ENCODE data around the gene SNRPD2.

The SNRPD2 gene

DNA sequence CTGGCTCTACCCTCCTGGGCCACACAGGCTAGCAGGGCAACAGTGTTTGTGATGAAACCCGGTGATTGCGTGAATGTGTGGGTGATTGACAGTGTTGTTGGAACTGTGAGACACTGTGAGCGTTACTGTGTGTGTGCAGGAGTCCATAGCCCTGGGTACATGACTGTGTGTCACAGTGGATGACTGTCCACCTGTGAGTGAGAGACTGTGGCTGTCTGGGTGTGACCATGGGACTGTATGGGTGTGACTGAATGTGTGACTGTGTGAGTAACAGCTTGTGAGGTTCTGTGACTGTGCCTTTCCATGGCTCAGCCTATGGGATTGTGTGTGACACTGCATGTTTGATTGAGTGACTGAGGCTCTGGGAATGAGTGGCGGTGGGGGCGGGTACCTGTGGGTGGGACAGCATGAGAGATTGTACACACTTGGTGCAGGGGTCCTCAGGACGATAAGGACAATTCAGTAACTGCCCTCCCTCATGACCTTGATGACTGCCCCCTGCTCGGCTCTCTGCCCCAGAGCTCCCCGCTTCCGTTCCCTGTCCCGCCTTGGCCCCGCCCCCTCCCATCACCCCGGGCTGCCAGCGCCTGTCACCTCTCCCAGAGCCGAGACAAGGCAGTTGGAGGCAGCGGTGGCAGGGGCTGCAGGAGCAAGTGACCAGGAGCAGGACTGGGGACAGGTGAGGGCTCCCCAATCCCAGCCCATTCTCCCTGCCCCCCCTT is 24.0 kb downstream of the SNRPD2 start, which contains the start of gene GIPR:
Gene GIPR, plus strand, starts transcription at position 602 of the 722 bp plus-strand sequence. CDS start 1,300 bp downstream, outside the sequence.
- peak in 38 of 42 donors; percentile 19 to 71 (median 44) for DNase-seq
- intact Hi-C loops (cut with DNase I) = no loop called here

DNA sequence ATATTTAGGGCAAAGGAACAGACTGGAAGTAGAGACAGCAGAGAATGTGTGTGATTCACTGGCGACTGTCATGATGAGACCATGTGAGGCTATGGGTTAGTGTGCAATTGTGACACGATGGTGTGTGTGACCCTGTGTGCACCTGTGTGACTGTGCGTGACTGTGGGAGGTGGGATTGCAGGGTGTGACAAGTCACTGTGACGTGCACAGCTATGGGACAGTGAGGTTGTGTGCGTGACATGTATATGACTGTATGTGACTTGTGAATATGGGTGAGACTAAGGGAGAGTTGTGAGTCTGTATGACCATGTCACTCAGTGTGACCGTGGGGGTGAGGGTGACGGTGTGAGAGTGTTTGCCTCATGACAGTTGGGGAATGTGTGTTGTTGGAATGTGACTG is 27.2 kb downstream of the SNRPD2 start:
- intact Hi-C loops (cut with DNase I) = no loop called here
- DNase-seq = no peak

DNA sequence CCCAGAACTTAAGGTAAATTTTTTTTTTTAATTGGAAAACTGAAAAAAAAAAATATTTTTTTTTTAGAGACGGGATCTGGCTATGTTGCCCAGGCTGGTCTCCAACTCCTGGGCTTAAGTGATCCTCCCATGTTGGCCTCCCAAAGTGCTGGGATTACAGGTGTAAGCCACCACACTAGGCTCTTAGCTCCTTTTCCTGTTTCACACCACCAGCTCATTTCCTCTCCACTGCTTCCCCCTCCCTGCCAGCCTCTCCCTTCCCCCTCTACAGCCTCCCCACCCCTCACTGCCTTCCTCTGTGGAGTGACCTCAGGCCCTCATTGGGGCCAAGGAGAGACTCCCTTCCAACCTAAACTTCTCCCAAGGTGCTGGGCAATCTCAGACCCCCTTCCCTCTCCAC is 28.0 kb downstream of the SNRPD2 start:
- intact Hi-C loops (cut with DNase I) = no loop called here
- no peak for DNase-seq

DNA sequence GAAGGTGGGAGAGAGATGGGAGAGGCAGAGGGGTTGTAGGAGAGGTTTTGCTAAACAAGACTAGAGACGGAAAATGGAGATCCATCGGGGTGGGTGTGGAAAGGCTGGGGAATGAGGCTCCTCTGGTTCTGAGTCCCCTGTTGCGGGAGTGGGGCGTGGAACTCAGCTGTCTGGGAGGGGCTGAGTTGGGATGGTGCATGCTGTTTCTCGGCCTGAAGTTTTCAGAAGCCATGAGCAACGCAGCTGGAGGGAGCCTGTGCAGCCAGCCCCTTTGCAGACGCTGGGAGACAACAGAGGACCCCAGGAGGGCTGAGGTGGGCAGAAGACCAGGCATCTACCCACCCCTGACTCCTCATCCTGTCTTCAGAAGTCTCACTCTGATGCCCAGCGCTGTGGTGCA is 31.1 kb downstream of the SNRPD2 start:
- intact Hi-C loops (cut with DNase I) = no loop called here
- DNase-seq = no peak

DNA sequence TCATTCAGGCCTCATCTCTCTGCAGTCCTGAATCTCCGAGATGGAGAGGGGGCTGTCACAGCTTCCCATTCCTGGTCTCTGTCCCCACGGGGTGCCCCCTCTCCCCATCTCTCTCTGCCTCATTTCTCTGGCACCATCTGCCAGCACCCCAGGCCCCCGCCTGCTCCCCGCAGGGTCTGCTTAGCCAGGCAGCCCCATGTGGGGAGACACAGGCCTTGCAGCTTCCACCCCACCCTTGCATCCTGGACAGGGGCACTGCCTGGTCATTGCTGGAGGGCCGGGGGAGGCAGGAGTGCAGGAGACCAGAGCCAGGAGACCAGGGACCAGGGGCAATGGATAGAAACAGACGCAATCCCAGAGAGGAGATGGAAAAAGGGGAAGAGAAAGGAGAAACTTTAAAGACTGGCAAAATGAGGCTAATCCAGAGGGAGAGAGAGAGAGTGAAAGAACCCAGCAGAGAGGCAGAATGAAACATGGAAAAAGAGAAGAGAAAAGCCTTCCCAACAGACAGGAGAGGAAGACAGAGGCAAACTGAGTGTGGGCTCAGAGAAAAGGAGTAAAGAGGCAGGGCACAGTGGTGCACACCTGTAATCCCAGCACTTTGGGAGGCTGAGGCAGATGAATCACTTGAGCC is 32.5 kb downstream of the SNRPD2 start:
- DNase-seq = no peak

DNA sequence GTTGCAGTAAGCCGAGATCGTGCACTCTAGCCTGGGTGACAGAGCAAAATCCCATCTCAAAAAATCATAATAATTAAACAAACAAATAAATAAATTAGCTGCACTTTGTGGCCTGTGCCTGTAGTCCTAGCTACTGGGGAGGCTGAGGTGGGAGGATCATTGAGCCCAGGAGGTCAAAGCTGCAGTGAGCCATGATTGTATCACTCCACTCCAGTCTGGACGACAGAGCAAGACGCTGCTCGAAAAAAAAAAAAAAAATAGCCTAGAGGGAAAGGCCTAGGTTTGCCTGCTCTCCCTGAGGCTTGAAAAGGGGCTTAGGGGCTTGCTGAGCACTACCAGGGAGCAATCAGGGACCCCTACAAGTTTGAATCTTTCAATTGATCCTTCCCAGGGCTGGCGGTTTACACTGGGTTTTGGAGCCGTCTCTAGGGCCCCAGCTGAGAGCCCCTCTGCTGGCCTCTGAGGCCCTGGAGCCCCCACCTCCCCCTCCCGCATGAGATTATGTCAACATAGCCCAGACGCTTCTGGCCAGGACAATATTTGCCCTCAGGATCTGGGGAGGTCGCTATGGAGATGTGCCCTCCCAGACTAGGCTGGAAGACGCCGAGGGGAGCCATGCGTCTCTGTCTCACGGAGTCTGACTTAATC is 34.1 kb downstream of the SNRPD2 start:
- DNase-seq = no peak
- intact Hi-C loops (cut with DNase I) = no loop called here

More for the DNA sequence above, 32.5 kb downstream of the SNRPD2 start:
- intact Hi-C loops (cut with DNase I) = no loop called here

DNA sequence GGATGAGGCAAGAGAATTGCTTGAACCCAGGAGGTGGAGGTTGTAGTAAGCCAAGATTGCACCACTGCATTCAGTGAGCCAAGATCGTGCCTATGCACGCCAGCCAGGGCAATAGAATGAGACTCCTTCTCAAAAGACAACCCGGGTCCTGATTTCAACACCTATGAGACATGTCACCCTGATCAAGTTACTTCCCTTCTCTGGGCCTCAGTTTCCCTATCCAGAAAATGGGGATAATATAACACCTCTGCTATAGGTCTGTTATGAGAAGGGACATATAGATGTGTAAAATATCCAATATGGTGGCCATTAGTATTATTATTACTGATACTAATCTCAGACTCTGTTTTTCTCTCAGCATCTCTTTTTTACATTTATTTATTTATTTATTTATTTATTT is 36.7 kb downstream of the SNRPD2 start:
- intact Hi-C loops (cut with DNase I) = no loop called here
- no peak for DNase-seq

DNA sequence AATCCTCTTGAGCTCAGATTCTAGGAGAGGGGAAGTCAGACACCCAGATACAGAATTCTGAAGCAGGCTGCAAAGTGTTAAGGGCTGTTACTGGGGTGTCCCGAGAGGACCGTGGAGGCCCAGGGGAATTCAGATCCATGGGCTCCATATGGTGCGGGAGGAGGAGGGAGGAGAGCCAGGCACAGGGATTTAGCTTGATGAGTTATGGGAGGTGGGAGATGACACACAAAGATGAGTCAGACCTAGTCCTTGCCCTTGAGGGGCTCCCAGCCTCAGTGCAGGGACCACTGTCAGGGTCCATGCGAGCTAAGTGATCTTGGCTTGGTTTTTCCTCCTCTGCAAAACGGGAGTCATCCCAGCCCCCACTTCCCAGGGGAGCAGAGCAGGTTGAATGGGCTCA is 38.1 kb downstream of the SNRPD2 start:
- no peak for DNase-seq
- intact Hi-C loops (cut with DNase I) = no loop called here

DNA sequence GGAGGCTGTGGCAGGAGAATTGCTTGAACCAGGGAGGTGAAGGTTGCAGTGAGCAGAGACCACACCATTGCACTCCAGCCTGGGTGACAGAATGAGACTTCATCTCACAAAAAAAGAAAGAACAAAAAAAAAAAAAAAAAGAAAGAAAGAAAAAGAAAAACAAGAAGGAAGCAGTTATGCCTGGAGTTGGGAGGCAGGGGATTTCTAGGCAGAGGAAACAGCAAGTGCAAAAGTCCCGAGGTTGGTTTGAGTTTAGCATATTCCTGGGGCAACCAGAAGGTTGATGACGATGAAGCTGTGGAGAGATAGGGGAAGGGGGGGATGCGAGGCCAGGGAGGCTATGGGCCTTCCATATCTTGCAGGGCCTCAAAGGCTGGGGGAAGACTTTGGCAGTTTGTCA is 41.0 kb downstream of the SNRPD2 start:
- DNase-seq = no peak
- intact Hi-C loops (cut with DNase I) = no loop called here

DNA sequence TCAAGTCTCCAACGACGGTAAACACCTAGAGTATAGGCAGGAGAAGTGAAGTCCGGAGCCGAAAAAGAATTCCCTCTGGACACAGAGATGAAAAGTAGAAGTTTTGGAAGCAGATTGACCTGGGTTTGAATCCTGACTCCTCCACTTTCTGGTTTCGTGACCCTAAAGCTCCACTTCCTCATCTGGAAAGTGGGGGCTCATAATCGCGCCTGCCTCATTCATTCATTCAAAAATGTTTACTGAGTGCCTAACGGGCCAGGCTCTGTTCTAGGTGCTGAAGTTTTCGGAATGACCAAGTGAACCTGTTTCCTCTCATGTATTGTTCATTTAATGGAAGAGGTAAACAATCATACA is 45.4 kb downstream of the SNRPD2 start:
- intact Hi-C loops (cut with DNase I) = loop anchor here (10.0 kb wide), 1 partner anchor 122 kb away; no protein-coding TSS in a partner anchor
- DNase-seq = peak in 1 of 42 donors; percentile 29

DNA sequence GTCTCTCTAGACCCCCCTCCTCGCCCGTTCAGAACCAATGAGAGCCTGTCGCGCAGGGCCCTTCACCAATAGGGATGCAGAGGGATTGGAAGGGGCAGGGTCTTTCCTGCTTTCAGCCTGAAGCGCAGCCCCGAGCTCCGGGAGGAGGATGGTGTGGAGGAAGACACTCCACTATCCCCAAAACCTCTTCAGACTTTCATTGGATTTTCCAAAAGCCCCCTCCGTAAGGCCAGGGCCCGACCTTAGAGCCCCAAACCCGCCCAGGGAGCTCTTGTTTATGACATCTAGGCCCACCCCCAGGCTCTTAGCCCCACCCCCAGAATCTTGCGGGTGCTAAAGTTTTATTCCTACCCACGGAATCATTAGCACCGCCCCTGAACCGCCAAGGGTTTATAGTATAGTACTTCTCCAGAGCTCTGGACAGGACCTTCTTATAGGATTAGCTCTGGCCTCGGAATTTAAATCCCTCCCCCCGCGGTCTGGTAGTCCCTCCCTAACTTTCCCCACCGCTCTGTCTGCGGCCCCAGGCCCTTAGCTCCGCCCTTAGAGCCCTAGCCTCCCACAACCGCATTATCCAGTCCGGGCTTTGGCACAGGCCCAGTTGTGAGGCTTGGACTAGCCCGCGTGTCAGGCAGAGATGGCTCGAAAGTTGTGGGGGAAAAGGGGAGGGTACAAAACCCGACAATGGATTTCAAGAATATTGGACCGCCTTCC is 46.0 kb downstream of the SNRPD2 start:
- intact Hi-C loops (cut with DNase I) = loop anchor here (10.0 kb wide), 1 partner anchor 121 kb away; no protein-coding TSS in a partner anchor
- DNase-seq = peak; percentile 92 to 99 (median 97)

DNA sequence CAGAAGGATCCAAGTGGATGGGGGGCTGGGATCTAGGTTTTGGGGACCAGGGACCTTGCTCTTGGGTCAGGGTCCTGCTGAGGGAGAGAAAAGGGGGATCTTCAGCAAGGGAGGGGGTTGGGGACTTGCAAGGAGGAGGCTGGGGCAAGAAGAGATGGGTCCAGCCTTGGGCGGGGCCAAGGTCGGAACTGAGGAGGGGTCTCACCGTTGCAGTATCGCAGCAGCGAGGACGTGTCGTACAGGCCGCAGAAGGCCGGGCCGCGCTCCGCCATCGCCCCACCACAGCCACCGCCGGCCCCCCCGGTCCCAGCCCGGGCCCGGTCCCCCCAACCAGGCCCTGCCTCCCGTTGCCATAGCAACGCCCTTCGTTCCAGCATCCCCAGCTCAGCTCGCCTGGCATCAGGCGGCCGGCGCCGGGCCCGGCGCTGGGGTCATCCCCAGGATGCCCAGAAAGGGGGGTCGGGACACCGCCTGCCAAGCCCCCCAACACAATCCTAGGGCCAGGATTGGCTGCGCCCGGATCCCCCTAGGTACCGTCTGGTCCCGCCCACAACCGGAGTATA is 46.6 kb downstream of the SNRPD2 start:
- intact Hi-C loops (cut with DNase I) = loop anchor here (10.0 kb wide), 1 partner anchor 120 kb away; no protein-coding TSS in a partner anchor
- DNase-seq = peak in 6 of 42 donors; percentile 85 to 97 (median 90)

DNA sequence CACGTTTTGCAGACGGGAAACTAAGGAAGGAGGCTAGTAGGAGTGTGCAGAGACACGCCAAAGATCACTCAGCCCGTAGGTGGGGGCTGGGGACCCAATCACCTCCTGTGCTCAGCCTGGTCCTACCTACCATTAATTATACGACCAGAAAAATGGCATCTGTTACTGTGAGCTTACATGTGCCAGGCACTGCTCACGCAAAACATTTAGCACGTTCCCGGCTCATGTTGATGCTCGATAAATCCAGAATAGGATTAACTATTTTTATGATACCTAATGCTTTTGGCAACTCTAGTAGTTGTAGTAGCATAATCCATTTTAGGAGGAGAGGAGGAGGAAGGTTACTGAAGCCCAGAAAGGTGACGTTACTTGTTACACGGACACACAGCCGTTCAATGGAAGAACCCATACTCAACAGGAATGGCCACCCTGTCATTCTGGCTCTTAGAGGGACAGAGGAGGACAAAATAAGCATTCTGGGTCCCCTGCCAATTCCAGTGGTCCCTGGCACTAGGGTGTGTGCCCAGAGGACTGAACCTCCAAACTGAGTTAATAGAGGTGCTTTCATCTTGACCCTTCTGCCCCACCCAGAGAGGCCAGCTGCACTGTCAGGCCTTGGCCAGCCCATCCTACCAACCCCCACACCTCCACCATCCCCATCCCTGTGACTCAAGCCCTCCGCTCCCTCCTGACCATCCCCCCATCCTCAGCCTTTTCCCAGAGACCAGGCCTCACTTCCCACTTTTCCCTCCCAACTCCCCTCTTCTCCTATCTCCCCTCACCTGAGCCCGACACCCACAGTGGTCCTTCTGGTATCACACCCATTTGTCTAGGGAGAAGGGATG is 47.6 kb downstream of the SNRPD2 start:
- intact Hi-C loops (cut with DNase I) = loop anchor here (10.0 kb wide), 1 partner anchor 119 kb away; no protein-coding TSS in a partner anchor
- DNase-seq = peak in 24 of 42 donors; percentile 10 to 69 (median 32)

DNA sequence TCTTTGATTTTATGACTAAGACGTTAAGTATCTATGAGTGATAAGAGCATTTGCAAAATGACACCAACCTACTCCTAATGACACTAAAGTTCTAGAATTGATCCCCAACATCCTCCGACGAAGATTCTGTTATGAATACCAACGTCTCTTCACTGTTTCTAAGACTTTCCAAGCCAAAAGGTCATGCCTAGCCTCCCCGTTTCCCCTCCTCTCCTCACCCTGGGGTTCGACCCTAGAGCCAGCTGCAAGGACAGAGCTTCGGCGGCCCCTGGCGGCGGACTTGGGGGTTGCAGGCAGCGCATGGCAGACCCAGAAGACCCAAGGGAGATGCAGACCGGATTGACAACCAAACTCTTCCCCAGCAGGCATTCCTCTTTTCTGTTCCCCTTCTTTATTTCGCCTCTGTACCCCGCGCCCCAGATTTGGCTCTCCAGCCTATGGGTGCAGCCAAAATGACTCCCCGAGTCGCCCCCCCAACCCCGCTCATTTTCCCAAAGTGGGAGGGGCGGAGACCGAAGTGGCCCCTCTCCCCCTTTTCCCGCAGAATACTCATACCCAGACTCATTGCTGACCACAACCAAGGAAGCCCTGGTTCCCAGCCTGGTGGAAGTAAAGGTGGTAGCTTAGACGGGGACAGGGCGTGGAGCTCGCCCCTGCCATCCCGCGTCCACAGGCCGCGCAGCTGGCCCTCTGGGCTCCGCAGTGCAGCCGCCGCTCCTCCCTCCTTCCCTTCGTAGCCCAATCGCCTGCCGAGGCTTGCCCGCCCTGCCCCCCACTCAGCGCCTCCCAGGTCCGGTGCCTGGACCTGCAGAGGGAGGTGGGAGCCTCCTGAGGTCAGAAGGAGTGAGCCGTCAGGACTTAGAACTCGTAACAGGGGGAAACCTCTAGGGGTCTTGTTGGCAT is 48.5 kb downstream of the SNRPD2 start:
- intact Hi-C loops (cut with DNase I) = loop anchor here (10.0 kb wide), 1 partner anchor 118 kb away; no protein-coding TSS in a partner anchor
- DNase-seq = peak; percentile 81 to 97 (median 93)

DNA sequence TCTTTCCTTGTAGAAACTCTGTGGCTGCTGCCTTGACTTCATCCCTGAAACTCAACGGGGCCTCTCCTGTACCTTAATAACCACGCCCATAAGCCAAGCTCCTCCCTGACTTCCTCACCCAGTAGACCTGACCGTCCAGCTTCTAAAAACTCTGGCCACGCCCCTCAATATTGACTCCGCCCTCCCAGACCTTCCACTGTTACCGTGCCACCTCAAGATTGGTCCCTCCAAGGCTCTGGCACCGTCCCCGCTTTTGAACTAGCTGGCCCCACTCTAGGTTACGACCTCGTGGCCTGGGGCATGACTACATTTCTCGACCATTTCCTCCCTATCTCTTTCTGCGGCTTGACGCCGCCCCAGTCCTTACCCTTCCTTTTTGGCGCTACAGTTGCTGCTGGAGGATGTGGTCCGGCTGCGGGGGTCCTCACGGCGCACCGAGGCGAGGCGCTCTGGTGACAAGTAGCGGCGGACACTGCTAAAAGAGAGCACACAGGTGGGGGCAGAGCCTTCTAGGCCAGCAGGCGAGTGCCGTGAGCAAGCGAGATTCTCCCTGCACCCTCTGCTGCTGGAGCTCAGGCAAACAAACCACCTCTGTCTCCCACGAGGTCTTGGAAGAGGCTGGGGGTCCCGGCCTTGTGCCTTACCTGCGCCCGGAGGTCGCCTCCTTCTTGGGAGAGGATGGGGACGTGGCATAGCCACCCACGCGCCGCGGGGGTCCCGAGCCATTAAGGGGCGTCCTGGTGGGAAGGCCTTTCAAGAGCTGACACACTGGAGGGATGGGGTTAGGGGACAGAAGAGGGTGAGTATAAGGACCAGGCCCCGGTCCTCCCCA is 50.3 kb downstream of the SNRPD2 start:
- DNase-seq = peak in 26 of 42 donors; percentile 3 to 61 (median 30)
- intact Hi-C loops (cut with DNase I) = loop anchor here (10.0 kb wide), 1 partner anchor 117 kb away; no protein-coding TSS in a partner anchor

DNA sequence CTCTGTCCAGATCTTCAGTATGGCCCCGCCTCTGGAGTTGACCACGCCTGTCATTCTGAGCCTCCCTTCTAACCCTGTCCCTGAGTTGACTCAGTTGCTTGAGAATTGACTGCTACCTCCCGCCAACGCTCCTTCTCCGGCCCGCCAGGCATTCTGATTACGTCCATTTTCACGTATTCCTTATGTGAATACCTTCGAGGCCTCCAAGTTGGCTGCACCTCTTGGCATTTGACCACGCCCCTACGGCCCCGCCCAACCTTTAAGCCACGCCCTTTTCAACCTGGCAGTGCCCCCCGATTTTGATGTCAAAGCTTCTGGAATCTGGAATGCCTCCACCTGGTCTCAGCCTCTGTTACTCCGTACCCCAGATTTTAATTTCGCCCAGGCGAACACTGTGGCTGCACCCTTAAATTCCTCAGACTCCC is 50.9 kb downstream of the SNRPD2 start:
- intact Hi-C loops (cut with DNase I) = loop anchor here (10.0 kb wide), 1 partner anchor 116 kb away; no protein-coding TSS in a partner anchor
- no peak for DNase-seq
